AG09309 (cell line): ENCODE data around the gene NEK9.
A peak's percentile ranks its signal among the peaks of the same experiment; 100 is the strongest.

Experiments used
- DNase-seq: peaks from one replicate; pipeline ENCODE4 v3.0.0-alpha.2; 2010; ENCODE audit warnings: low read depth
- H3K4me3 ChIP-seq: 2 replicates; pipeline ENCODE4 v1.5.1; 2011; ENCODE audit warnings: mild to moderate bottlenecking, low read depth, low read length, moderate library complexity; ENCODE audit not compliant: control insufficient read depth
- CTCF ChIP-seq: IDR thresholded peaks from 2 replicates; pipeline ENCODE4 v1.5.1; 2011; ENCODE audit warnings: mild to moderate bottlenecking, low read depth, low read length, inconsistent platforms; ENCODE audit not compliant: insufficient read depth, control insufficient read depth; ENCODE audit errors: missing control alignments

Gene NEK9

GRCh38 chr14:75098682-75099081, 28.2 kb downstream of the NEK9 start:
- DNase-seq, result no peak

GRCh38 chr14:75098212-75098611, 28.6 kb downstream of the NEK9 start:
- no peak for TF ChIP-seq CTCF

More at GRCh38 chr14:75098682-75099081, 28.2 kb downstream of the NEK9 start:
- TF ChIP-seq CTCF, result no peak
- no peak overlapping the region for H3K4me3 ChIP-seq

GRCh38 chr14:75096959-75097358, 29.9 kb downstream of the NEK9 start:
- DNase-seq, result no peak
- no peak overlapping the region for H3K4me3 ChIP-seq
- no peak for TF ChIP-seq CTCF

More at GRCh38 chr14:75098212-75098611, 28.6 kb downstream of the NEK9 start:
- no peak overlapping the region for H3K4me3 ChIP-seq
- DNase-seq, result no peak

- no peak for TF ChIP-seq CTCF
- no peak for DNase-seq
- no peak overlapping the region for H3K4me3 ChIP-seq
Observed at GRCh38 chr14:75095690-75096089, 31.2 kb downstream of the NEK9 start.

- TF ChIP-seq CTCF, result no peak
- peak; percentile 32 for DNase-seq
- H3K4me3 ChIP-seq, result no peak overlapping the region
Observed at GRCh38 chr14:75094896-75095295, 32.0 kb downstream of the NEK9 start.

- no peak for TF ChIP-seq CTCF
- DNase-seq, result no peak
- H3K4me3 ChIP-seq, result no peak overlapping the region
Observed at GRCh38 chr14:75092698-75093097, 34.1 kb downstream of the NEK9 start.

GRCh38 chr14:75091251-75091650, 35.6 kb downstream of the NEK9 start:
- no peak overlapping the region for H3K4me3 ChIP-seq
- no peak for DNase-seq
- TF ChIP-seq CTCF, result no peak
